ENCODE measurements around the gene NFILZ. TPM values are rescaled to one million over a fixed set of nuclear protein-coding genes. Genes with fewer than 3 reads are reported as not detected.
"Not testable (repeated sequence)": the region's sequence is repeated elsewhere in the genome, so short reads cannot be mapped to it uniquely, and the experiment has no call there.

The NFILZ gene
- total RNA-seq, 6 experiments from 2014 or later: not detected

GRCh38 chr19:8630796-8631424 is 477 bp downstream of the NFILZ start:
- no peak for ATAC-seq
- TF ChIP-seq CTCF (IDR thresholded peaks at IDR 0.05) (no peak), POLR2A (IDR thresholded peaks at IDR 0.05) (no peak)
- Histone ChIP-seq H3K27ac (peak overlapping the region; percentile 70 to 76 (median 70)), H3K4me3 (no peak overlapping the region), H3K36me3 (no peaks in the 10 kb centered on the region), H3K27me3 (no peaks in the 10 kb centered on the region), H3K9me3 (no peaks in the 10 kb centered on the region), H3K4me1 (peaks cover 0 to 14% (median 3%) of the 10 kb centered on the region in 4 donors)
- no peak for DNase-seq
- 25% methylated on average over 4 of the region's 6 CpGs for WGBS (ENCODE audit: insufficient coverage, low coverage, low lambda C conversion rate, missing lambda C conversion rate)
- intact Hi-C loops (cut with DNase I): no loop called here

DNA sequence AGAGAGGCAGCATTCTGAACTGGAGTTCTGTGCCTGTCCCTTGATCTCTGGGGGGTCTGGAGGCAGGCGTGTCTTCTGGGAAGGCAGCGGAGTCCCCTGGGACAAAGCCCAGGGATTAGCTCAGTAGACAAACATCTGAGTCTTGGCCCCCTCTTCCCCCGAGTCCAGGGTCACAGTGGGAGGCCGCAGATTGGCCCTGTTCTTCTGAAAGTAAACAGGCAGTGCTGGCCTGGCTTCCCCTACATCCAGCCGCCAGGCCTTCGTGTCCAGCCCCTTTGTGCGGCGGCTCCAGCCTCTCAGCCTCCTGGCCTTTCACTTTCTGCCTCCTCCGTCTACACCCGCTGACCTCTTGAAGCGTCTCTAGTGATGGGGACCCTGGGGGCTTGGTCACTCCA is 989 bp downstream of the NFILZ start:
- intact Hi-C loops (cut with DNase I): no loop called here
- H3K27ac ChIP-seq: peak overlapping the region; percentile 70 to 76 (median 70)
- peaks cover 0 to 14% (median 3%) of the 10 kb centered on the region in 4 donors for H3K4me1 ChIP-seq
- no peak overlapping the region for H3K4me3 ChIP-seq
- peak; percentile 94 to 97 (median 96) for ATAC-seq
- peak; percentile 79 to 89 (median 81) for DNase-seq
- H3K36me3 ChIP-seq: no peaks in the 10 kb centered on the region
- no peaks in the 10 kb centered on the region for H3K9me3 ChIP-seq
- no peaks in the 10 kb centered on the region for H3K27me3 ChIP-seq
- TF ChIP-seq POLR2A (IDR thresholded peaks at IDR 0.05): no peak
- no peak for TF ChIP-seq CTCF (IDR thresholded peaks at IDR 0.05)
- WGBS (ENCODE audit: insufficient coverage, low coverage, low lambda C conversion rate, missing lambda C conversion rate): 7% methylated on average over 3 of the region's 11 CpGs

DNA sequence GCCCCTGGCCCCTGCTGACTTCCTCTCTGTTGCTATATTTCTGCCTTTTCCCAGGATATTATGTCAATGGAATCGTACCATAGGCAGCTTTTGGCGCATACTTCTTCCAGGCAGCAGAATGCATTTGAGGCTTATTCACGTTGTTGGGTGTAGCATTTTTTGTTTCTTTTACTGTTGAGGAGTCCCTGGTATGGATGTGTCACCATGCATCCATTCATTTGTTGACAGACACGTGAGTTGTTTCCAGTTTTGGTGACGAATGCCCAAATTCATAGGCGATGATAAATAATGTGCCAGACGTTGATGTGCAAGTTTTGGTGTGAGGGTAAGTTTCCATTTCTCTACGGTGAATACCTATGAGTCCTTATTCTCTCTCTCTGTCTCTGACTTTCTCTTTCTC is 5.0 kb downstream of the NFILZ start:
- intact Hi-C loops (cut with DNase I): no loop called here
- no peak for DNase-seq
- WGBS (ENCODE audit: insufficient coverage, low coverage, low lambda C conversion rate, missing lambda C conversion rate): 90% methylated on average over 8 of the region's 8 CpGs

GRCh38 chr19:8637070-8637469 is 6.6 kb downstream of the NFILZ start:
- ATAC-seq; DNase-seq; intact Hi-C loops (cut with DNase I); H3K9me3 ChIP-seq; H3K27me3 ChIP-seq; H3K36me3 ChIP-seq; H3K4me3 ChIP-seq: not testable (repeated sequence)
- 83% methylated on average over 3 of the region's 4 CpGs for WGBS (ENCODE audit: insufficient coverage, low coverage, low lambda C conversion rate, missing lambda C conversion rate)
- H3K4me1 ChIP-seq: peaks cover 0 to 49% (median 22%) of the 10 kb centered on the region in 4 donors
- H3K27ac ChIP-seq: peak overlapping the region in 1 of 3 donors; percentile 8

More for the DNA sequence above, 5.0 kb downstream of the NFILZ start:
- no peak for ATAC-seq
- Histone ChIP-seq H3K4me1 (peaks cover 0 to 46% (median 17%) of the 10 kb centered on the region in 4 donors), H3K27me3 (no peaks in the 10 kb centered on the region), H3K9me3 (no peaks in the 10 kb centered on the region), H3K27ac (no peak overlapping the region), H3K36me3 (no peaks in the 10 kb centered on the region), H3K4me3 (no peak overlapping the region)
- TF ChIP-seq POLR2A (IDR thresholded peaks at IDR 0.05): no peak
- no peak for TF ChIP-seq CTCF (IDR thresholded peaks at IDR 0.05)

DNA sequence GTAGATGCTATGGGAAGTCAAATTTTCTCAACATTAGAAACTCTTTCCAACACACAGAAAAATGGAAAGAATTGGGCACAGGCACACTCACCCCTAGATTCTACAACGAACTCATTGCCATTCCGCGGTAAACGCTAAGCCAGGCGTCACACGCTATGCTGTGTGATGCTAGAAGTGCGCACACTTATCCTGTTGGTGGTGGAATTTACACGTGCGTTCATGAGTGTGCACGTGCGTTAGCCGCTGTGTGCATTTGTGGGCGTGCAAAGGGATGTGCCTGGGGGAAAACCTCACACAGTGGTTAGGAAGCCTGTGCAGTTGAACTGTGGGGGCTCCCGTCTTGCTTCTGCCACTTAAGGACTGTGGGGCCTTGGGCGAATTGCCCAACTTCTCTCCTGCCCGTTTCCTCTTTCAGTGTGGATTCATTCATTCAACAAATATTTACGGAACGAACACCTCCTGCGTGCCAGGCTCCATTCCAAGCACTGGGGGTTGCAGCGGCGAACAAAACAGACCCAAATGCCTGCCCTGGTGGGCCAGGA is 7.7 kb downstream of the NFILZ start:
- peaks cover 0 to 49% (median 22%) of the 10 kb centered on the region in 4 donors for H3K4me1 ChIP-seq
- H3K36me3 ChIP-seq: no peaks in the 10 kb centered on the region
- H3K27ac ChIP-seq: peak overlapping the region; percentile 22 to 85 (median 84)
- no peaks in the 10 kb centered on the region for H3K27me3 ChIP-seq
- H3K4me3 ChIP-seq: peak overlapping the region in 1 of 3 donors; percentile 16
- ATAC-seq: peak; percentile 39 to 61 (median 46)
- intact Hi-C loops (cut with DNase I): no loop called here
- 17% methylated on average over 21 of the region's 21 CpGs for WGBS (ENCODE audit: insufficient coverage, low coverage, low lambda C conversion rate, missing lambda C conversion rate)
- no peaks in the 10 kb centered on the region for H3K9me3 ChIP-seq
- DNase-seq: peak; percentile 73 to 81 (median 79)
- TF ChIP-seq POLR2A (IDR thresholded peaks at IDR 0.05) (no peak), CTCF (IDR thresholded peaks at IDR 0.05) (no peak)
